Keratinocyte (primary cell): ENCODE measurements around the gene PRKCE.

Experiments
- EZH2 ChIP-seq: IDR thresholded peaks from one replicate; pipeline ENCODE4 v1.6.1; 2012; ENCODE audit warnings: inconsistent platforms, mild to moderate bottlenecking, low read length, moderate library complexity
- TF ChIP-seq, protein P1 (sequence below), 3 experiments: IDR thresholded peaks in 1 of 3; conservative IDR thresholded peaks in 1 of 3; optimal IDR thresholded peaks in 1 of 3; 2 replicates in 2 of 3; 3 replicates in 1 of 3; pipeline versions ENCODE3 to v1.5.1; 2011; ENCODE audit warnings: low read length in 3 of 3, mild to moderate bottlenecking in 3 of 3, moderate library complexity in 2 of 3, control low read depth in 1 of 3, inconsistent platforms in 1 of 3; ENCODE audit not compliant: insufficient read depth in 2 of 3; ENCODE audit errors: extremely low read depth in 1 of 3

DNA sequence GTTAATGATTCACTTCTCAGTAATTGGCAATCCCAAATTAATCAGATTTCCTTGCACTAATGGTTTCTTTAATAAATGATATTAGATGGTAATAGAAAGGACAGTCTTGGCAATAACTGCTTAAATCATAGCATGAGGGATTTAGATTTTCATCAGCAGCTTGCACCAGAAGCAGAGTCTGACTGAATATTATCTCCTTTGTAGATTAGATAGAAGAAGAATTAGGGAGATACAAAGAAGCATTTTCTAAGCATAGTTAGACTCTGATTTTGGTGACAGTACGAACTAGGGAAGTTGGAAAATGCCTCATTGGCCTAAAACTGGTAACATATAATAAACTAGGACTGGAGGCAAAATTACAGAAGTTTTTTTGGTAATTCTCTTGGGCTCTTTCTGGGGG lies 412.9 kb downstream of the PRKCE start:
- TF ChIP-seq, protein P1, sequence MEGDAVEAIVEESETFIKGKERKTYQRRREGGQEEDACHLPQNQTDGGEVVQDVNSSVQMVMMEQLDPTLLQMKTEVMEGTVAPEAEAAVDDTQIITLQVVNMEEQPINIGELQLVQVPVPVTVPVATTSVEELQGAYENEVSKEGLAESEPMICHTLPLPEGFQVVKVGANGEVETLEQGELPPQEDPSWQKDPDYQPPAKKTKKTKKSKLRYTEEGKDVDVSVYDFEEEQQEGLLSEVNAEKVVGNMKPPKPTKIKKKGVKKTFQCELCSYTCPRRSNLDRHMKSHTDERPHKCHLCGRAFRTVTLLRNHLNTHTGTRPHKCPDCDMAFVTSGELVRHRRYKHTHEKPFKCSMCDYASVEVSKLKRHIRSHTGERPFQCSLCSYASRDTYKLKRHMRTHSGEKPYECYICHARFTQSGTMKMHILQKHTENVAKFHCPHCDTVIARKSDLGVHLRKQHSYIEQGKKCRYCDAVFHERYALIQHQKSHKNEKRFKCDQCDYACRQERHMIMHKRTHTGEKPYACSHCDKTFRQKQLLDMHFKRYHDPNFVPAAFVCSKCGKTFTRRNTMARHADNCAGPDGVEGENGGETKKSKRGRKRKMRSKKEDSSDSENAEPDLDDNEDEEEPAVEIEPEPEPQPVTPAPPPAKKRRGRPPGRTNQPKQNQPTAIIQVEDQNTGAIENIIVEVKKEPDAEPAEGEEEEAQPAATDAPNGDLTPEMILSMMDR (optimal IDR thresholded peaks at IDR 0.05 in 1 of 3, IDR thresholded peaks at IDR 0.05 in 1 of 3, conservative IDR thresholded peaks at IDR 0.05 in 1 of 3; ENCODE audit: extremely low read depth in 1 of 3, insufficient read depth in 2 of 3, low read length in 3 of 3) = no peak
- no peak for TF ChIP-seq EZH2
